Neural cell (in vitro differentiated cells): ENCODE results near the gene KCNQ5.

ENCODE experiments used
- POLR2AphosphoS5 ChIP-seq: IDR thresholded peaks from 2 replicates; pipeline ENCODE4 v1.6.1; 2012
- SMC3 ChIP-seq: fragments of 450-650 bp; conservative IDR thresholded peaks from 2 replicates; pipeline ENCODE4 v1.6.1; 2014; ENCODE audit warnings: antibody characterized with exemption, mild to moderate bottlenecking, moderate library complexity; ENCODE audit not compliant: poor library complexity
- TF ChIP-seq, protein P1 (sequence below): fragments of 450-650 bp; IDR thresholded peaks from 2 replicates; pipeline ENCODE4 v1.5.1; 2014; ENCODE audit warnings: antibody characterized with exemption, mild to moderate bottlenecking, moderate library complexity; ENCODE audit not compliant: poor library complexity, severe bottlenecking
- TF ChIP-seq, protein P2 (sequence below): IDR thresholded peaks from 2 replicates; pipeline ENCODE4 v1.6.1; 2012; ENCODE audit warnings: borderline replicate concordance

DNA sequence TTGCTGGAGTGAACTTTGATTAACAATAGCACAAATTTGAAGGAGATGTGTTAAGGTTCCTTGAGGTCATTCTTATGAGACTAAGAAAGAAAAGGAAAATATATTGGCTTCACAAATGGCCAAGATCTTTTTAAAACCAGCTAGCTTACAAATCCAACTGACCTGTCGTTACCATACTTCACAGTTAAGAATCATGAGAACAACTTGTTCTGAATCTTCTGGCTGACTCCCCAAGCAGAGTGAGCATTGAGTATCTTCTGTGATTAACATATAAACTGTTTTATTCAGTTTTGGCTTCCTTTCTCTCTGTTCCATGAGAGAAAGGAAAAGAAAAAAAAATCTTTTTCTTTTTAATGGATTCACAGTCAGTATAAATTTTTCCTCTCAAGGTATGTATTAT lies 326.3 kb downstream of the KCNQ5 start:
- TF ChIP-seq SMC3, result no peak
- TF ChIP-seq, protein P1, sequence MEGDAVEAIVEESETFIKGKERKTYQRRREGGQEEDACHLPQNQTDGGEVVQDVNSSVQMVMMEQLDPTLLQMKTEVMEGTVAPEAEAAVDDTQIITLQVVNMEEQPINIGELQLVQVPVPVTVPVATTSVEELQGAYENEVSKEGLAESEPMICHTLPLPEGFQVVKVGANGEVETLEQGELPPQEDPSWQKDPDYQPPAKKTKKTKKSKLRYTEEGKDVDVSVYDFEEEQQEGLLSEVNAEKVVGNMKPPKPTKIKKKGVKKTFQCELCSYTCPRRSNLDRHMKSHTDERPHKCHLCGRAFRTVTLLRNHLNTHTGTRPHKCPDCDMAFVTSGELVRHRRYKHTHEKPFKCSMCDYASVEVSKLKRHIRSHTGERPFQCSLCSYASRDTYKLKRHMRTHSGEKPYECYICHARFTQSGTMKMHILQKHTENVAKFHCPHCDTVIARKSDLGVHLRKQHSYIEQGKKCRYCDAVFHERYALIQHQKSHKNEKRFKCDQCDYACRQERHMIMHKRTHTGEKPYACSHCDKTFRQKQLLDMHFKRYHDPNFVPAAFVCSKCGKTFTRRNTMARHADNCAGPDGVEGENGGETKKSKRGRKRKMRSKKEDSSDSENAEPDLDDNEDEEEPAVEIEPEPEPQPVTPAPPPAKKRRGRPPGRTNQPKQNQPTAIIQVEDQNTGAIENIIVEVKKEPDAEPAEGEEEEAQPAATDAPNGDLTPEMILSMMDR, result no peak
- no peak for TF ChIP-seq POLR2AphosphoS5
- TF ChIP-seq, protein P2, sequence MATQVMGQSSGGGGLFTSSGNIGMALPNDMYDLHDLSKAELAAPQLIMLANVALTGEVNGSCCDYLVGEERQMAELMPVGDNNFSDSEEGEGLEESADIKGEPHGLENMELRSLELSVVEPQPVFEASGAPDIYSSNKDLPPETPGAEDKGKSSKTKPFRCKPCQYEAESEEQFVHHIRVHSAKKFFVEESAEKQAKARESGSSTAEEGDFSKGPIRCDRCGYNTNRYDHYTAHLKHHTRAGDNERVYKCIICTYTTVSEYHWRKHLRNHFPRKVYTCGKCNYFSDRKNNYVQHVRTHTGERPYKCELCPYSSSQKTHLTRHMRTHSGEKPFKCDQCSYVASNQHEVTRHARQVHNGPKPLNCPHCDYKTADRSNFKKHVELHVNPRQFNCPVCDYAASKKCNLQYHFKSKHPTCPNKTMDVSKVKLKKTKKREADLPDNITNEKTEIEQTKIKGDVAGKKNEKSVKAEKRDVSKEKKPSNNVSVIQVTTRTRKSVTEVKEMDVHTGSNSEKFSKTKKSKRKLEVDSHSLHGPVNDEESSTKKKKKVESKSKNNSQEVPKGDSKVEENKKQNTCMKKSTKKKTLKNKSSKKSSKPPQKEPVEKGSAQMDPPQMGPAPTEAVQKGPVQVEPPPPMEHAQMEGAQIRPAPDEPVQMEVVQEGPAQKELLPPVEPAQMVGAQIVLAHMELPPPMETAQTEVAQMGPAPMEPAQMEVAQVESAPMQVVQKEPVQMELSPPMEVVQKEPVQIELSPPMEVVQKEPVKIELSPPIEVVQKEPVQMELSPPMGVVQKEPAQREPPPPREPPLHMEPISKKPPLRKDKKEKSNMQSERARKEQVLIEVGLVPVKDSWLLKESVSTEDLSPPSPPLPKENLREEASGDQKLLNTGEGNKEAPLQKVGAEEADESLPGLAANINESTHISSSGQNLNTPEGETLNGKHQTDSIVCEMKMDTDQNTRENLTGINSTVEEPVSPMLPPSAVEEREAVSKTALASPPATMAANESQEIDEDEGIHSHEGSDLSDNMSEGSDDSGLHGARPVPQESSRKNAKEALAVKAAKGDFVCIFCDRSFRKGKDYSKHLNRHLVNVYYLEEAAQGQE, result no peak
